Activated CD4-positive, alpha-beta memory T cell treated with anti-CD3 and anti-CD28 coated beads, Interleukin-2, amount 10 ng/mL, durations not matched to agents 7 days and 5 days (primary cell): Measurements from ENCODE around the gene AQR. TPM values are rescaled to one million over a fixed set of nuclear protein-coding genes. Genes with fewer than 3 reads are reported as not detected.
"Not testable (repeated sequence)": the region's sequence is repeated elsewhere in the genome, so short reads cannot be mapped to it uniquely, and the experiment has no call there.

Experiments used
- CTCF ChIA-PET: fragments of 350-600 bp; sonication (Branson Sonifier 250); formaldehyde crosslinking; loops from one replicate; lab custom pipeline; 2021; ENCODE audit warnings: antibody characterized with exemption, inconsistent platforms; lab: Charles Lee
- POLR2A ChIA-PET: fragments of 350-600 bp; sonication (Branson Sonifier 250); formaldehyde crosslinking; loops from one replicate; lab custom pipeline; 2021; ENCODE audit warnings: antibody characterized with exemption; lab: Charles Lee
- DNase-seq: peaks from one replicate; pipeline ENCODE4 v3.0.0-alpha.2; 2020
- H3K27ac Mint-ChIP-seq: one replicate; pipeline ENCODE4 v1.8.0; 2021; ENCODE audit warnings: mild to moderate bottlenecking, mixed read lengths
- H3K27me3 Mint-ChIP-seq: one replicate; pipeline ENCODE4 v1.8.0; 2021; ENCODE audit warnings: mixed read lengths
- H3K36me3 Mint-ChIP-seq: one replicate; pipeline ENCODE4 v1.8.0; 2021; ENCODE audit warnings: low read depth, mixed read lengths
- H3K4me1 Mint-ChIP-seq: one replicate; pipeline ENCODE4 v1.8.0; 2021; ENCODE audit warnings: mixed read lengths
- H3K4me3 Mint-ChIP-seq: one replicate; pipeline ENCODE4 v1.8.0; 2021; ENCODE audit warnings: mild to moderate bottlenecking, mixed read lengths
- H3K9me3 Mint-ChIP-seq: one replicate; pipeline ENCODE4 v1.8.0; 2021; ENCODE audit warnings: mixed read lengths
- total RNA-seq, 2 experiments: library from RNA; stranded (reverse); gene quantifications; one replicate each; pipeline ENCODE4 v1.2.3, GENCODE V29; 2021

AQR gene
- total RNA-seq, 2 experiments from 2014 or later: 30.3 to 31.9 TPM

GRCh38 chr15:34821831-34822230, 147.7 kb downstream of the AQR start:
- H3K9me3 Mint-ChIP-seq: no peaks in the 10 kb centered on the region
- no peaks in the 10 kb centered on the region for H3K36me3 Mint-ChIP-seq
- H3K27ac Mint-ChIP-seq: no peak overlapping the region
- no peaks in the 10 kb centered on the region for H3K4me1 Mint-ChIP-seq
- DNase-seq: no peak
- H3K27me3 Mint-ChIP-seq: peaks cover 27% of the 10 kb centered on the region
- ChIA-PET POLR2A (no interaction called here), CTCF (no interaction called here)
- H3K4me3 Mint-ChIP-seq: no peak overlapping the region

- Mint-ChIP-seq H3K4me3 (no peak overlapping the region), H3K36me3 (no peaks in the 10 kb centered on the region), H3K27ac (no peak overlapping the region), H3K4me1 (no peaks in the 10 kb centered on the region), H3K9me3 (no peaks in the 10 kb centered on the region), H3K27me3 (peaks cover 23% of the 10 kb centered on the region)
- ChIA-PET CTCF (no interaction called here), POLR2A (no interaction called here)
- no peak for DNase-seq
Observed at GRCh38 chr15:34820110-34820509, 149.4 kb downstream of the AQR start.

GRCh38 chr15:34818526-34818925, 151.0 kb downstream of the AQR start:
- Mint-ChIP-seq H3K9me3 (no peaks in the 10 kb centered on the region), H3K36me3 (no peaks in the 10 kb centered on the region), H3K27ac (no peak overlapping the region), H3K4me1 (no peaks in the 10 kb centered on the region), H3K4me3 (no peak overlapping the region), H3K27me3 (peaks cover 25% of the 10 kb centered on the region)
- ChIA-PET POLR2A (no interaction called here), CTCF (no interaction called here)
- DNase-seq: no peak

DNA sequence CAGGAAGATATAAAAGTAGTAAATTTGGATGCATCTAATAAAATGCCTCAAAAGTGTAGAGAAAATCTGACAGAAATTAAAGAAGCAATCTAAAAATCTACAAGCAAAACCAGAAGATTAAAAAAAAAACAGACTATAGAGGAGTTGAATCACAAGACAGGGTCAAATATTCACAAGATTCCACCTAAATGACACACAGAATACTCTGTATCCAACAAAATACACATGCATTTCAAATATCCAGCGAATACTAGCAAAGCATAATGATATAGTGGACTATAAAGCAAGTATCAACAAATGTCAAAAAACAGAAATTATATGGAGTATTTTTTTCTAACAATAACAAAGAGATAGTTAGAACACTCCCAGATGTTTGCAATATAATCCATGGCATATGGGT, 153.7 kb downstream of the AQR start:
- no peak for DNase-seq
- peaks cover 24% of the 10 kb centered on the region for H3K27me3 Mint-ChIP-seq
- H3K4me3 Mint-ChIP-seq: no peak overlapping the region
- POLR2A ChIA-PET: no interaction called here
- no peaks in the 10 kb centered on the region for H3K4me1 Mint-ChIP-seq
- no peak overlapping the region for H3K27ac Mint-ChIP-seq
- H3K36me3 Mint-ChIP-seq: no peaks in the 10 kb centered on the region
- H3K9me3 Mint-ChIP-seq: no peaks in the 10 kb centered on the region
- CTCF ChIA-PET: no interaction called here

DNA sequence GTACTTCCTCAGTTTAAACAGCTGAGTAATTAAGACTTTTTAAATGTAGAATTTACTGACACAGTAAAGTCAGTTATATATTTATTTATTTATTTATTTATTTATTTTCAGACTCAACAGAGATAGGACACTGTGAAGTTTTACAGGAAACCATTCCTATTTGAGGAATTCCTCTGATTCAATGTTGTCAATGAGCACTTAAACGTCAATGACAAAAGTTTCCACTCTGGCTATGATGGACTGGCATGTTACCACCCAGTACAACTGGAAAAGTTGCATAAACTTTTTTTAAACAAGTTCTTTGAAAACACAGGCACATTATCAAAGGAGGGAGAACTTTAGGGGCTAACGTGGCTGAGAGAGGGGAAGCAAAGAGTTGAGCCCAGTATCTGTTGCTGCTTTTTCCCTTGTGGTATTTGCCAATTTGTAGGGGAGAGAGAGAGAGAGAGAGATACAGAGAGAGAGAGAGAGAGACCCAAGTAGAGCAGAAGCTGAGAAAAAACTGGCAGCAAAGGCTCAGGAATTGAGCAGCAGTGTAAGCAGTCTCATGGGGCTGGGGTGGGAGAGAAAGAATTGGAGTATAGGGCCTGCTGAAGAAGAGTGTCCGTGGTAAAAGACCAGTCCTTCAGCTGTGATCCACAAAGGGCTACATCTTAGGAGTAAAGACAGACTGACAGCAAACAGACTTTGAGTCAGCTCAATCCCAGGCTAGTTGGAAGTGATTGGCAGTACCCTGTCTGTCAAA, 155.9 kb downstream of the AQR start:
- H3K27me3 Mint-ChIP-seq: peaks cover 24% of the 10 kb centered on the region
- H3K9me3 Mint-ChIP-seq: no peaks in the 10 kb centered on the region
- CTCF ChIA-PET: no interaction called here
- H3K27ac Mint-ChIP-seq: no peak overlapping the region
- no peak for DNase-seq
- H3K36me3 Mint-ChIP-seq: no peaks in the 10 kb centered on the region
- H3K4me1 Mint-ChIP-seq: no peaks in the 10 kb centered on the region
- POLR2A ChIA-PET: no interaction called here
- H3K4me3 Mint-ChIP-seq: no peak overlapping the region

- H3K36me3 Mint-ChIP-seq, H3K9me3 Mint-ChIP-seq, POLR2A ChIA-PET, CTCF ChIA-PET, H3K4me1 Mint-ChIP-seq, DNase-seq, H3K4me3 Mint-ChIP-seq, H3K27ac Mint-ChIP-seq: not testable (repeated sequence)
- peaks cover 24% of the 10 kb centered on the region for H3K27me3 Mint-ChIP-seq
Observed at GRCh38 chr15:34812868-34813365, 156.6 kb downstream of the AQR start.

DNA sequence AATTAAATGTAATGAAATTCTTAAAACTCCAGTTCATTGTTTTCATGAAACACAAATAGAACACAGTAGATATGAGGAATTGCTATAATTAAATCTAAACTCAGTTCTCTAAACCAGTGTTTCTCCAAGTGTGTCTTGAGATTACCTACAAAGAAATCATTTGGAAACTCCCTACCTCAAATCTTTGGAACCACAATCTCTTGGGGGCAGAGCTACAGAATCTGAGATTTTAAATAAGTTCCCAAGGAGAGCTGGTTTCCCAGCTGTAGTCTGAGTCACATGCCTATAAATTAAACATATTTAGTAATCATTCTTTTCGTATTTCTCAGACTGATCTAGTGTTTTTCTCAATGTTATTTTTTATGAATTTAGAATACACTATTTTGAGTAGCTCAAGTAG, 157.2 kb downstream of the AQR start:
- no peaks in the 10 kb centered on the region for H3K4me1 Mint-ChIP-seq
- ChIA-PET POLR2A (no interaction called here), CTCF (no interaction called here)
- H3K36me3 Mint-ChIP-seq: no peaks in the 10 kb centered on the region
- H3K27me3 Mint-ChIP-seq: peaks cover 21% of the 10 kb centered on the region
- DNase-seq: no peak
- H3K9me3 Mint-ChIP-seq: no peaks in the 10 kb centered on the region
- no peak overlapping the region for H3K27ac Mint-ChIP-seq
- H3K4me3 Mint-ChIP-seq: no peak overlapping the region

DNA sequence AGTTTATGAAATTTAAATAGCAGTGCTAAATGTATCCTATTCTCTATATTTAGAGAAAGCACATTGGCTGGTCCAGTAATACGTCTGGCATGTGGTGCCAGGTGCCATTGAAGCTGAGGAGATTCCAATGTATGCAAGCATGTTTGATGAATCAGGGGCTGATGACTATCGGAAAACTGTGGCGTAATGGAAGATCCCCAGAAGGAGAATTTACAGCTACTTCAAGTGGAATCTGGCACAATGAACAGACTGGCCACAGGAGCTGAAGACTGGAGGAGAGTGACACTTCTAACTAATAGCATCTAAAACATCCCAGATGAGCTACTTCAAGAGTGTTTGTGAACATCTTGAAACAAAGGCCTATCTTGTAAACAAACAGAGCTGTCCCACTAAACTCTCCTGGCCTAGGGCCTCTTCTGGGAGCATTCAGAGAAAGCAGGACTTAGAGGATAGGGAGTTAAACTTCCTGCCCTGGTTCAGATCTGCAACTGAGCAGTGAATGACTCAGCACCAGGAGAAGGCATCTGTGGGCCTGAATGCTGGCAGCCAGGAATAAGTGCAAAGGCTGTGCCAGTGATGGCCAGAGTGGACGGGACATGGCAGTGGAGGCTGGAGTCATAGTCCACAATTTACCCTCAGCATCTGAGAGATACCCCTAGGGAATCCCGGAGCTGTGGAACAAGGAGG, 159.0 kb downstream of the AQR start:
- Mint-ChIP-seq H3K4me3 (no peak overlapping the region), H3K36me3 (no peaks in the 10 kb centered on the region), H3K27ac (no peak overlapping the region), H3K27me3 (peaks cover 22% of the 10 kb centered on the region), H3K4me1 (no peaks in the 10 kb centered on the region), H3K9me3 (no peaks in the 10 kb centered on the region)
- DNase-seq: no peak
- ChIA-PET POLR2A (no interaction called here), CTCF (no interaction called here)

DNA sequence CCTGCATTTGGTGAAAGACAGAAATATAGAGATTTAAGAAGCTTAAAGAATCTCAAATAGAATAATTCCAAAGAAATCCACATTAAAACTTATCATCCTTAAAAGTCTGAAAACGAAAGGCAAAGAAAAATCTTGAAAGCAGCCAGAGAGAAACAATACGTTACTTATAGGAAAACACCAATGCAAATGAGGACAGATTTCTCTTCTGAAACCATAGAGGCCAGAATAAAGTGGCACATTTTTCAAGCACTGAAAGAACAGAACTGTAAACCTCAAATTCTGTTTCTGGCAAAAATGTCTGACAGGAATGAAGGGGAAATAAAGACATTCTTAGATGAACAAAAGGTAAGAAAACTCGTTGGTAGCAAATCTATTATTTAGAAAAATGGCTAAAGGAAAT, 160.4 kb downstream of the AQR start:
- no peaks in the 10 kb centered on the region for H3K4me1 Mint-ChIP-seq
- ChIA-PET CTCF (no interaction called here), POLR2A (no interaction called here)
- H3K27me3 Mint-ChIP-seq: peaks cover 23% of the 10 kb centered on the region
- DNase-seq: no peak
- no peaks in the 10 kb centered on the region for H3K36me3 Mint-ChIP-seq
- no peak overlapping the region for H3K4me3 Mint-ChIP-seq
- H3K9me3 Mint-ChIP-seq: no peaks in the 10 kb centered on the region
- no peak overlapping the region for H3K27ac Mint-ChIP-seq

- DNase-seq: no peak
- no peak overlapping the region for H3K4me3 Mint-ChIP-seq
- no peak overlapping the region for H3K27ac Mint-ChIP-seq
- H3K36me3 Mint-ChIP-seq: no peaks in the 10 kb centered on the region
- H3K27me3 Mint-ChIP-seq: peaks cover 19% of the 10 kb centered on the region
- H3K9me3 Mint-ChIP-seq: no peaks in the 10 kb centered on the region
- ChIA-PET CTCF (no interaction called here), POLR2A (no interaction called here)
- no peaks in the 10 kb centered on the region for H3K4me1 Mint-ChIP-seq
Observed at GRCh38 chr15:34808016-34808415, 161.5 kb downstream of the AQR start.

DNA sequence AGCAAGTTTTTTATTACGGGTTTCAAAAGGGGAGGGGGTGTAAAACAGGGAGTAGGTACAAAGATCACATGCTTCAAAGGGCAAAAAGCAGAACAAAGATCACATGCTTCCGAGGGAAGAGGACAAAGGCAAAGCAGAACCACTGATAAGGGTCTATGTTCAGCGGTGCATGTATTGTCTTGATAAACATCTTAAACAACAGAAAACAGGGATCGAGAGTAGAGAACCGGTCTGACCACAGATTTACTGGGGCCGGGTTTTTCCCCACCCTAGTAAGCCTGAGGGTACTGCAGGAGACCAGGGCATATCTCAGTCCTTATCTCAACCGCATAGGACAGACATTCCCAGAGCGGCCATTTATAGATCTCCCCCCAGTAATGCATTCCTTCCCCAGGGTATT, 162.3 kb downstream of the AQR start:
- H3K4me3 Mint-ChIP-seq, H3K4me1 Mint-ChIP-seq, H3K9me3 Mint-ChIP-seq, H3K36me3 Mint-ChIP-seq, H3K27ac Mint-ChIP-seq, DNase-seq, CTCF ChIA-PET, POLR2A ChIA-PET: not testable (repeated sequence)
- H3K27me3 Mint-ChIP-seq: peaks cover 19% of the 10 kb centered on the region

DNA sequence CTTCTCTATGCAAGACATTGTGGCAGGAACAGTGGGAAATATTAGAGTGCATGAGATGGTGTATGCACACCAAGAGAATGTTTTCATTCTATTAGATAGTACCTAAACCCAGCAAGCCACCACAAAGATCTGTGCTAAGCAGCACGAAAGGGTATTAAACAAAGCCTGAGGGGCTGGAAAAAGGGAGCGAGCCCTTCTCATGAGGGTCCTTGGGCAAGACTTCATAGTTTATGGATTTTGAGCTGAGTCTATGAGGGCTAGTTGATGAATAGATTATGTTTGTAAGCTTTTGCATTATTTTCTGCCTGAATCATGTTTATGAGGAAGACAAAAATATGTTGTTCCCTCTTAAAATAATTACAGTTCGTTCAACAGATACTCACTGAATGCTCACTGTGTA, 164.8 kb downstream of the AQR start:
- Mint-ChIP-seq H3K36me3 (no peaks in the 10 kb centered on the region), H3K27ac (no peak overlapping the region), H3K9me3 (no peaks in the 10 kb centered on the region), H3K4me1 (no peaks in the 10 kb centered on the region), H3K4me3 (no peak overlapping the region), H3K27me3 (peaks cover 21% of the 10 kb centered on the region)
- DNase-seq: no peak
- ChIA-PET CTCF (no interaction called here), POLR2A (no interaction called here)

- Mint-ChIP-seq H3K27me3 (peaks cover 24% of the 10 kb centered on the region), H3K27ac (no peak overlapping the region), H3K36me3 (no peaks in the 10 kb centered on the region), H3K9me3 (no peaks in the 10 kb centered on the region), H3K4me1 (no peaks in the 10 kb centered on the region), H3K4me3 (no peak overlapping the region)
- no peak for DNase-seq
- CTCF ChIA-PET: no interaction called here
- POLR2A ChIA-PET: no interaction called here
Observed at GRCh38 chr15:34804113-34804512, 165.4 kb downstream of the AQR start.
